Hindlimb muscle (tissue), 1 donor: ENCODE measurements around the gene MTMR4. TPM values are rescaled to one million over a fixed set of nuclear protein-coding genes. Genes with fewer than 3 reads are reported as not detected.
"Not testable (repeated sequence)": the region's sequence is repeated elsewhere in the genome, so short reads cannot be mapped to it uniquely, and the experiment has no call there.

Experiments used
- DNase-seq: peaks from one replicate; pipeline ENCODE4 v3.0.0-alpha.2; 2013
- polyA plus RNA-seq: library from polyadenylated mRNA; unstranded; fragments of 120-200 nt; gene quantifications from one replicate; pipeline ENCODE4 v1.2.1, GENCODE V29; 2013; ENCODE audit not compliant: insufficient read length

The MTMR4 gene
- polyA plus RNA-seq, 1 donor = 22.1 TPM

- no peak for DNase-seq
Measured at GRCh38 chr17:58521680-58522079, 7.2 kb upstream of the MTMR4 start.

- no peak for DNase-seq
Measured at GRCh38 chr17:58520843-58521430, 6.5 kb upstream of the MTMR4 start.

- DNase-seq = peak; percentile 99
Measured at GRCh38 chr17:58517928-58518609, 3.6 kb upstream of the MTMR4 start.

- DNase-seq = no peak
Measured at GRCh38 chr17:58517378-58517927, 3.0 kb upstream of the MTMR4 start.

GRCh38 chr17:58516644-58517377 lies 2.4 kb upstream of the MTMR4 start:
- no peak for DNase-seq

GRCh38 chr17:58515286-58515685 lies 848 bp upstream of the MTMR4 start:
- no peak for DNase-seq

- DNase-seq = no peak
Measured at GRCh38 chr17:58514770-58515157, 326 bp upstream of the MTMR4 start.

- no peak for DNase-seq
Measured at GRCh38 chr17:58513267-58513964, 1.0 kb downstream of the MTMR4 start.

GRCh38 chr17:58510075-58510474 lies 4.4 kb downstream of the MTMR4 start:
- DNase-seq = no peak

GRCh38 chr17:58508341-58509067 lies 5.9 kb downstream of the MTMR4 start:
- no peak for DNase-seq

- no peak for DNase-seq
Measured at GRCh38 chr17:58507123-58507634, 7.3 kb downstream of the MTMR4 start.

- no peak for DNase-seq
Measured at GRCh38 chr17:58506354-58507080, 7.9 kb downstream of the MTMR4 start.

GRCh38 chr17:58504826-58505351 lies 9.5 kb downstream of the MTMR4 start:
- DNase-seq = no peak

- DNase-seq = no peak
Measured at GRCh38 chr17:58503866-58504265, 10.6 kb downstream of the MTMR4 start.

- not testable (repeated sequence) for DNase-seq
Measured at GRCh38 chr17:58503134-58503533, 11.3 kb downstream of the MTMR4 start.

- DNase-seq = no peak
Measured at GRCh38 chr17:58501451-58501850, 13.0 kb downstream of the MTMR4 start.

GRCh38 chr17:58498177-58498828 lies 16.1 kb downstream of the MTMR4 start:
- no peak for DNase-seq

- DNase-seq = no peak
Measured at GRCh38 chr17:58493506-58493905, 20.9 kb downstream of the MTMR4 start.

GRCh38 chr17:58492238-58493121 lies 22.0 kb downstream of the MTMR4 start:
- DNase-seq = no peak
